ENCODE results near the gene RGL4.

The RGL4 gene

GRCh38 chr22:23681026-23681809 is 9.6 kb upstream of the RGL4 start:
- DNase-seq (ENCODE audit: low spot score), result no peak

GRCh38 chr22:23682077-23682476 is 8.7 kb upstream of the RGL4 start:
- DNase-seq (ENCODE audit: low spot score), result no peak

DNA sequence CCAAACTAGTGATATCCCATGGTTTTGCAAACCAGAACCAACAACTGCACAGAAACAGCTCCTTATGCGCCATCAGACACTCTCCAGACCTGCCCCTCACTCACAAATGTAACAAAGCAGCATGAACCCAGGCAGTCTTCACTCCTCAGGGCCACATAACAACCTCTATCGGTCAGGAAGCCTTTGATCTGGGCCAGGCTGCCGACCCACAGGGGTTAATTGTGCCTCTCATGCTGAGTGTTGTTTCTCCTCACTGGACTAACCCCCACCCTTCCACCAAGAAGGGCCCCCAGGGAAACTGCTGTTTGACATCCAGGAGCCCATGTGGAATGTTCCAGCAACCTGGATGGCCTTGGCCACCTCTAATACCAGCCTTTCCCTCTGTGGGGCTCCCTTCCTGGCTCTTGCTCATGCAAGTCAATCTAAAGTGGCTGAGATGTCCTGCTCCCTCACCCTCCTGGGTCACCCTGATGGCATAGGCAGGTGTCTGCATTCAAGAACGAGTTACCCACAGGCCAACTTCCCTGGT is 7.9 kb upstream of the RGL4 start:
- no peak for DNase-seq (ENCODE audit: low spot score)

DNA sequence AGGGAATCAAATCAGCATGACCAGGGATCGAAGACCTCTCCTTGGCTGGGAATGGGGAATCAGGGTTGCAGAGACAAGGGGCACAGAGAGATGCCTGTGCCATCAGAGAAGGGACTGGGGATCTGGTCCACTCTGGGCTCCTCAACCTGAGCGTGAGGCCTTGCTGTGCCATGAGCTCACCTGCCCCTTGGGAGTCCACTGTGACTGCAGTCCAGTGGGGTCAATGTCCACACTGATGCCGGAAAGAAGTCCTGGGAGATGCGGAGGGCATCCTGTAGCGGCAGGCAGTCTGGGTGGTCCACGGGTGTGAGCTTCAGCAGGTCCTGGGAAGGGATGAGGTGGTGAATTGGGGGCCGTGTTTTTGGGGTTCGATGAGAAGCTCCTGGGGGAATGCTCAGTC is 7.3 kb upstream of the RGL4 start:
- no peak for DNase-seq (ENCODE audit: low spot score)

DNA sequence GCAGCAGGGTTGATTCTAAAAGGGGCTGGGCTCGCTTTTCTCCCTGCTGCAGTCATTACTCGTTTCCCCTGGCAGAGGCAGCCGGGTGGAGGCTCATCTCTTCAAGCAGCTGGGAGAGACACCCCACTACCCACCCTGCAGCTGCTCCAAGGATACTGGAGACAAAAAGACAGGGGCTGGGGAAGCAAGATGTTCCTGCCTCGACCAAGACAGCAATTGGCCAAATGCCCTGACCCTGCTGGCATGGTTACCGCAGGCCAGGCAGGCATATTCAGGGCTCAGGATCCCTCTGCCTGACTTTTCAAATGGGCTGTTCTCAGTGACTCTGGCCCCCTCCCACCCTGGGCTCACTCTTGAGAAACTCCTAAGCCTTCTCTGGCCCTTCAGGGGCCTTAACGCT is 6.8 kb upstream of the RGL4 start:
- DNase-seq (ENCODE audit: low spot score), result no peak

- DNase-seq (ENCODE audit: low spot score), result no peak
Measured at GRCh38 chr22:23684561-23685031, 6.2 kb upstream of the RGL4 start.

DNA sequence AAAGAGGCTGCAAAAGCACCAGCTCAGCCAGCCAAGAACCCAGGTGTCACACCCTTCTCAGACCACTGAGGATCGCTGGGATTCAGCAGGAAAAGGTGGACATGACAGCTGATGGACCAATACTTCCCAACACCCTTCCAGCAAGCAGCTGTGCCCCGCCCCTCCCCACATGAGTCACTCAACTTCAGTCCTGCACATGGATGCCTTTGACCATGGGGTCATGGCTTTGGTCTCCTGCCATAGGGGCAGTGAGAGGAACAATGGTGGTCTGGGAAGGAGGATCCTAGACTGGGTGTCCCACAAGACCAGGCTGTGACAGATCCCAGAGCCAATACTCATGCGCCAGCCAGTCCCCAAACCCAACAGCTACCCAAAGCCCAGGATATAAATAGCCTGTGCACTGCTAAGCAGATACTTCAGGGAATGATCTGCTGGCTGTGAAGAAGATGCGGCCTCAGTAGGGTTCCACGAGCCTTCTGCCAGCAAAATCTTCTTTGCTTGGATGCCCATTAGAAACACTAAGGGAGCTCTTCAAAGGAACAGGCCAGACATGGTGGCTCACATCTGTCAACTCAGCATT is 5.5 kb upstream of the RGL4 start:
- DNase-seq (ENCODE audit: low spot score), result no peak

DNA sequence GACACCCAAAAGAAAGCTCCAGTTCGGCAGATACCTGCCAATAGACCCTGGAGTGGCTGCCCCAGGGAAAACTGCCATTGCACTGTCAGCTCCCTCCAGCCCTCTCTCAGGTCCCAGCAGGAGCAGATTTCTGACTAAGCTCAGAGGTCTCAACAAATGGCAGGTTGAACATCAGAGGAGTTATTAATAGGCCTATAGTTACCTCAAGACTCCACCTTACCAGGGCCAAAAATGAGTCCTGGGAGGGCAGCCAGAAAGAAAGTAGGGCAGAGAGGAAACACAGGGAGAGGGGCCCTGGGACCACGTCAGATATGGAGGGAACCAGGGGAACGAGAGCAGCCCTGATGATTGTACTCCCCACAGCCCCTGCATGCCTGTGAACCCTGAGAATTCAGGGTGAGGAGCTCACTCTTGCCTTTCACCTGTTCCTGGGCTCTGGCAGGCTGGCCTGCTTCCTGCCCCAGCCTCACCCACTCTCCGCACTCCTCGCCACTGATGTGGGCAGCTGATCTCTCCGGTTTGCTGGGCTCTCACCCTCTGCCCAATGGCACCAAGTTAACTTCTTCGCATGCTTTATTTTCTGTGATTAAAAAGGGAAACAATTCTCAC is 4.3 kb upstream of the RGL4 start:
- DNase-seq (ENCODE audit: low spot score), result no peak

- DNase-seq (ENCODE audit: low spot score), result no peak
Measured at GRCh38 chr22:23688121-23688520, 2.7 kb upstream of the RGL4 start.

DNA sequence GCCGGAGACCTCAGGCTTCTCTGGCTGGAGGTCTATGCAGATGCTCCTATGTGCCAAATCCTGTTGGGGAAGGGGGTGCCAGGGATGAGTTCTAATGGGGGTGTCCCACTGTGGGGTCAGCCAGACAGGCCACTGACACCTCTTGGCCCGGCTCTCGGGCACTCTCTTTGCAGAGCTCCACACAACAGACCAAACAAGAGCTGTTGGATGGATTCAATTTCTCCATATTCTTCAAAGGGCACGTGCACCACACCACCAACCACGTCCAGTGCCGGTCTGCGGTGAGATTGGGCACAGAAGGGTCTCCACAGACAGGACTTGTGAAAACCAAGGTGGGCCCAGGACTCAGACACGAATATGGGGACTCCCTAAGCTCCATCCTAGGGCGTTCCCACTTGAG is 2.2 kb upstream of the RGL4 start:
- no peak for DNase-seq (ENCODE audit: low spot score)

- DNase-seq (ENCODE audit: low spot score), result no peak
Measured at GRCh38 chr22:23689414-23689813, 1.4 kb upstream of the RGL4 start.

DNA sequence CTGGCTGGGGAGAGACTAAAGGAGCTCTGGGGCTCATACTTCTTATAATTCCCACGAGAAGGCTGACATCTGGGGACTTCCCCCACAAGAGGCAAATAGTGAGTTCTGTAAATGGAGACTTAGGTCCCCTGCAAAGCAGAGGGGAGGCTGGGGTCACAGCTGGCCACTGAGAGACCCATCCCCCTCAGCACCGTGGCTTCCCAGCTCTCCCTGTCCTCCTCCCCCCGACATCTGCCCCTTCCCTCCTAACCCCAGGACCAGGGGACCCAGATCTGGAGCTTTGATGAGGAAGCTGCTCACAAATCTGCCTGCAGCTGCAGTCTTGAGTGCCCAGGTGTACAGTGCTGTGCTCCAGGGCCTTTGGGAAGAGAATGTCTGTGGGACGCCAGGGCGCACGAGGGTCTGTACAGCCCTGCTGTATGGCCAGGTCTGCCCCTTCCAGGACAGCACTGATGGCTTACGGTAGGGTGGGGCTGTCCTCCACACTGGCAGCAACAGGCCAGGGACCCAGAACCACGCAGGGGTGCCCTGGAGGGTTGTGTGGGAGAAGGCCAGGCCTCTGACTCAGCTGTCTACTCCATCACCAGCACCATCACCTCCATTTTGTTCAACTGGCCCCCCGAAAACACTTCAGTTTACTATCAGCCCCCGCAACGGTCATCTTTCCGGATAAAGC is 1.1 kb downstream of the RGL4 start:
- DNase-seq (ENCODE audit: low spot score), result no peak

GRCh38 chr22:23692598-23693291 is 1.9 kb downstream of the RGL4 start:
- DNase-seq (ENCODE audit: low spot score), result no peak

- no peak for DNase-seq (ENCODE audit: low spot score)
Measured at GRCh38 chr22:23693979-23694680, 3.3 kb downstream of the RGL4 start.

- DNase-seq (ENCODE audit: low spot score), result no peak
Measured at GRCh38 chr22:23695141-23695540, 4.3 kb downstream of the RGL4 start.

- no peak for DNase-seq (ENCODE audit: low spot score)
Measured at GRCh38 chr22:23695571-23696325, 4.9 kb downstream of the RGL4 start.

GRCh38 chr22:23696326-23696851 is 5.6 kb downstream of the RGL4 start:
- DNase-seq (ENCODE audit: low spot score), result no peak

DNA sequence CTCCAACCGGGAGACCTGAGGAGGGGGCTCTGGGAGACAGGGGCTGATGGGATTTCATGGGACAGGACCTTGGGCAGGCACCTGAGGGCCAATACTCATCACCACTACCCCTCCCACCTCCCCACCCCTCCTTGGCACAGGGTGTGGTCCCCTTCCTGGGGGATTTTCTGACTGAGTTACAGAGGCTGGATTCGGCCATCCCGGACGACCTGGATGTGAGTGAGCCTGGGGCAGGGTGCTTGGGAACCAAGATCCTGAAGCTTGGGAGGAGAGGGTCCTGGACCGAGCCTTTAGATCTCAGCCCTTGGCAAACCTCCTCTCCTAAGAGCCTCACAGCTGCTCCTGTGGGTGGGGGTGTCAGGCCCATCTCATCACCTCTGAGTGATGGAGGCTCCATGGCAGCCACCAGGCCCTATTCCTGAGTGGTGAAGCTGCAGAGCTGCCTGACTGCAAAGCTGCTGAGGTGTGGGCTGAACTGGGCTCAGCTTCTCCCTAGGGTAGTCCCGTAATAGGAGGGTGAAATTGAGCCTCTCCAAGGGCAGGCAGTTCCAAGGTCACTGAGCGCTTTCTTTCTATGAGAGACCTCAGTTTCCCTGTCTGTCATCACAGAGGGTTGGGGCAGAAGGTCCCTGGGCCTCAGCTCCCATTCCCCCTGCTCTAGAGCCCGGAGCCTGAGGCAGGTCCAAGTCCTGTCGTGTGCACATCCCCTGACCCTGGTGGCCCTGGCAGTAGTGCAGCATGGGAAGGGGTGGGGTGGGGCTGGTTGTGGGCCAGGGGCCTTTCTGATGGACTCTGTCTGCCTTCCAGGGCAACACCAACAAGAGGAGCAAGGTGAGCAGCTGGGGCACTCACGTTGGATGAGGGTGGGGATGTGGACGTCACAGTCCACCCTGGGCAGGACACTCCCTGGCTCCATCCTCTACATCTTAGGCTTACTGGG is 6.5 kb downstream of the RGL4 start:
- DNase-seq (ENCODE audit: low spot score), result no peak

GRCh38 chr22:23698094-23698493 is 7.3 kb downstream of the RGL4 start:
- no peak for DNase-seq (ENCODE audit: low spot score)
